ENCODE data around the gene HOPX.
"Not testable (repeated sequence)": the region's sequence is repeated elsewhere in the genome, so short reads cannot be mapped to it uniquely, and the experiment has no call there.

Gene HOPX

DNA sequence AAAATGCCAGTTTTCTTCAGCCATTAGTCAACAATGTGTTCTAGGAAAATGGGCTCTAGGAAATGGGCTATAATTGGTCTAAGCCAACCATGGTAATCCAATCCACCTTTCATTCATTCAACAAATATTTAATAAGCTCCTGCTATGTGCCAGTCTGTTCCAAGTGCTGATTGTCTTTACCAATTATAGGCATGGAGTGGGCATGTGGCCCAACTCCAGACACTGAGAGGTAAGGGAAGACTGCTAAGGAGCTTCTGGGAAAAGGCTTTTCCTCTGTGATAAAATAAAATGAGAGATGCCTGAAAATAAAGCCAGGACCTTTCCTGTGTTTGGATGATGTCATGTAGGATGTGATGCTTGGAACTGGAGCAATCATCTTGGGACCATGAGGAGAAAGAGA, 43.3 kb downstream of the HOPX start:
- Histone ChIP-seq H3K27me3 (ENCODE audit: control insufficient read depth, insufficient read depth, low read length) (no peaks in the 10 kb centered on the region), H3K27ac (no peak overlapping the region), H3K79me2 (no peaks in the 10 kb centered on the region), H3K36me3 (ENCODE audit: control insufficient read depth, insufficient read depth, low read length) (no peaks in the 10 kb centered on the region), H3K4me2 (ENCODE audit: low read length) (no peak overlapping the region), H3K4me1 (no peaks in the 10 kb centered on the region), H3K9ac (no peak overlapping the region), H3K4me3 (ENCODE audit: low read depth, low read length) (no peak overlapping the region), H3K9me3 (ENCODE audit: control insufficient read depth, low read length) (no peaks in the 10 kb centered on the region), H2AFZ (no peak overlapping the region)
- TF ChIP-seq, protein P1, sequence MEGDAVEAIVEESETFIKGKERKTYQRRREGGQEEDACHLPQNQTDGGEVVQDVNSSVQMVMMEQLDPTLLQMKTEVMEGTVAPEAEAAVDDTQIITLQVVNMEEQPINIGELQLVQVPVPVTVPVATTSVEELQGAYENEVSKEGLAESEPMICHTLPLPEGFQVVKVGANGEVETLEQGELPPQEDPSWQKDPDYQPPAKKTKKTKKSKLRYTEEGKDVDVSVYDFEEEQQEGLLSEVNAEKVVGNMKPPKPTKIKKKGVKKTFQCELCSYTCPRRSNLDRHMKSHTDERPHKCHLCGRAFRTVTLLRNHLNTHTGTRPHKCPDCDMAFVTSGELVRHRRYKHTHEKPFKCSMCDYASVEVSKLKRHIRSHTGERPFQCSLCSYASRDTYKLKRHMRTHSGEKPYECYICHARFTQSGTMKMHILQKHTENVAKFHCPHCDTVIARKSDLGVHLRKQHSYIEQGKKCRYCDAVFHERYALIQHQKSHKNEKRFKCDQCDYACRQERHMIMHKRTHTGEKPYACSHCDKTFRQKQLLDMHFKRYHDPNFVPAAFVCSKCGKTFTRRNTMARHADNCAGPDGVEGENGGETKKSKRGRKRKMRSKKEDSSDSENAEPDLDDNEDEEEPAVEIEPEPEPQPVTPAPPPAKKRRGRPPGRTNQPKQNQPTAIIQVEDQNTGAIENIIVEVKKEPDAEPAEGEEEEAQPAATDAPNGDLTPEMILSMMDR (IDR thresholded peaks at IDR 0.05), result no peak

DNA sequence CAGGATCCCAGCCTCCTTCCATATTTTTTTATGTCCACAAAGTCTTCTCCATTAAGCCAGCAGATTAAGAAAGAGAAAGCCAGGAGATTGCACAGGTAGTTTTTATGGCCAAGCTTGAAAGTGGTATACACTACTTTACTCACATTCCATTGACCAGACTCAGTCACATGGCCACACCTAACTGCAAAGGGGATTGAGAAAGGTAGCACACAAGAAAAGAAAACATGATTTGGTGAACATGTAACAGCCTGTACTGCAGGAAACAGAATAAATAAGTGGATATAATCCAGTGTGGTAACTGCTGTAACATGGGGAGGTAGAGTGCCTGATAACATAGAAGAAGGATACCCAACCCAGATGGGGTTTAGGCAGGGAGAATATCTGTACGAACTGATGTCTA, 43.9 kb downstream of the HOPX start:
- no peaks in the 10 kb centered on the region for H3K36me3 ChIP-seq (ENCODE audit: control insufficient read depth, insufficient read depth, low read length)
- no peak overlapping the region for H3K4me2 ChIP-seq (ENCODE audit: low read length)
- TF ChIP-seq, protein P1 (IDR thresholded peaks at IDR 0.05), result no peak
- no peaks in the 10 kb centered on the region for H3K9me3 ChIP-seq (ENCODE audit: control insufficient read depth, low read length)
- no peak overlapping the region for H3K27ac ChIP-seq
- no peak overlapping the region for H3K4me3 ChIP-seq (ENCODE audit: low read depth, low read length)
- no peak overlapping the region for H3K9ac ChIP-seq
- H2AFZ ChIP-seq, result no peak overlapping the region
- no peaks in the 10 kb centered on the region for H3K4me1 ChIP-seq
- H3K27me3 ChIP-seq (ENCODE audit: control insufficient read depth, insufficient read depth, low read length), result no peaks in the 10 kb centered on the region
- H3K79me2 ChIP-seq, result no peaks in the 10 kb centered on the region

DNA sequence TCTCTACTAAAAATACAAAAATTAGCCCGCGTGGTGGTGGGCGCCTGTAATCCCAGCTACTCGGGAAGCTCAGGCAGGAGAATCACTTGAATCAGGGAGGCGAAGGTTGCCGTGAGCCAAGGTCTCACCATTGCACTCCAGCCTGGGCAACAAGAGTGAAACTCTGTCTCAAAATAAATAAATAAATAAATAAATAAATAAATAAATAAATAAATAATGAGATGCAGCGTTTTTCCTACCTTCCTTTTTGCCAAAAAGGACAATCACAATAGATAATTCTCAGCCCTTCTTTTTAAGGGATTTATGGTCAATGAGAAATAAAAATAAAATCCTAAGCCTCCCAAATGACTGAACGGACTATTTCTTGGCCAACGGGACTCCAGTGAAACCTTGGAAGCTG, 46.1 kb downstream of the HOPX start:
- H3K9me3 ChIP-seq (ENCODE audit: control insufficient read depth, low read length); H3K36me3 ChIP-seq (ENCODE audit: control insufficient read depth, insufficient read depth, low read length); H3K4me2 ChIP-seq (ENCODE audit: low read length); H3K79me2 ChIP-seq; H2AFZ ChIP-seq; H3K27me3 ChIP-seq (ENCODE audit: control insufficient read depth, insufficient read depth, low read length); H3K27ac ChIP-seq; H3K9ac ChIP-seq; H3K4me3 ChIP-seq (ENCODE audit: low read depth, low read length); H3K4me1 ChIP-seq: not testable (repeated sequence)

DNA sequence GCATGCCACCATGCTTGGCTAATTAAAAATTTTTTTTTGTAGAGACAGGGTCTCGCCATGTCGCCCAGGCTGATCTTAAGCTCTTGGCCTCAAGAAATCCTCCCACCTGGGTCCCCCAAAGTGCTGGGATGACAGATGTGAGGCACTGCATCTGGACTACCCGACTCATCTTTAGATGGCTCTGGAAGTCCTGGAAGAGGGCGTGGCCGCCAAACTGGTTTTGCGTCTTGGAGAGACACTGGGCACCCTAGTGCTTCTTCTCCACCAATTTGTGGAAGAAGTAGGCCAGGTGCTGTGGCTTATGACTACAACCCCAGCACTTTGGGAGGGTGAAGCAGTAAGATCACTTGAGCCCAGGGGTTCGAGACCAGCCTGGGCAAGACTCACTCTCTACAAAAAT, 47.6 kb downstream of the HOPX start:
- Histone ChIP-seq H3K4me1 (no peaks in the 10 kb centered on the region), H3K79me2 (no peaks in the 10 kb centered on the region), H3K27ac (no peak overlapping the region), H3K9me3 (ENCODE audit: control insufficient read depth, low read length) (no peaks in the 10 kb centered on the region), H3K4me2 (ENCODE audit: low read length) (no peak overlapping the region), H3K27me3 (ENCODE audit: control insufficient read depth, insufficient read depth, low read length) (no peaks in the 10 kb centered on the region), H3K9ac (no peak overlapping the region), H3K4me3 (ENCODE audit: low read depth, low read length) (no peak overlapping the region), H2AFZ (no peak overlapping the region), H3K36me3 (ENCODE audit: control insufficient read depth, insufficient read depth, low read length) (no peaks in the 10 kb centered on the region)
- TF ChIP-seq, protein P1 (IDR thresholded peaks at IDR 0.05), result no peak

DNA sequence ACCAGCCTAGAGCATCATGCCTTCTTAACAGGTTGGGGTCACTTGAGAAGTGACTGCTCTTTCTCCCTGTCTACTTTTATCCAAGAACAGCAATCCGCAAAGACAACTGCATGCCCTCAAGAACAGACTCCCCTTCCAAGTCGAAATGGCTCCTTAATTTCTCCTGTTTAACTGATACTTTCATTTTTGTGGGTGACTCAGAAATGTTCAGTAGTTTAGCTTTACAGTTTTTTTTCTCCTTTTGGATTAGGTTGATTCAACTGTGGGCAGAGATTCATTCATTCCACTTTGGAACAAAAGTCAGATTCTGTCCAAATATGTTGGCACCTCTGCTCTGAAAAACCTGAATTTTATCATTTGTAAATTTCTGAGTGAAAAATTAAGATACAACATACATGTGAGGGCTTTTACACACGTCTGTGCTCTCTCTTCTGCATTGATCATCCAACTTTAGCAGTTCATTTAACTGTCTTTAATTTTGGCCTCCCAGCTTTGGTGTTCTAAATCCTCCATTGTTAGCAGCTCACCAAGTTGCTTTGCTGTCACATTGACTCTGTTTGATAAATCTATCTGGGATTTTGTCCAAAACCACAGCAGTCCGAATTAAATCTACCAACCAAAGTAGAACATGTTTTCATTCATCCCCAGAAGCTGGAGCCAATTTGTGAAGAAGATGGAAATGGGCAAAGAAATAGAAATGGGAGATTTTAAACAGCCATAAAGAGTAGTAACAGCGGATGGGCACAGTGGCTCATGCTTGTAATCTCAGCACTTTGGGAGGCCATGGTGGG, 50.0 kb downstream of the HOPX start:
- TF ChIP-seq, protein P1 (IDR thresholded peaks at IDR 0.05), result no peak
- Histone ChIP-seq H3K4me1 (no peaks in the 10 kb centered on the region), H3K27ac (no peak overlapping the region)

More for the DNA sequence above, 50.0 kb downstream of the HOPX start:
- H3K9me3 ChIP-seq (ENCODE audit: control insufficient read depth, low read length), result no peaks in the 10 kb centered on the region
- H3K36me3 ChIP-seq (ENCODE audit: control insufficient read depth, insufficient read depth, low read length), result no peaks in the 10 kb centered on the region
- no peak overlapping the region for H2AFZ ChIP-seq
- H3K4me3 ChIP-seq (ENCODE audit: low read depth, low read length), result no peak overlapping the region
- no peak overlapping the region for H3K4me2 ChIP-seq (ENCODE audit: low read length)
- H3K79me2 ChIP-seq, result no peaks in the 10 kb centered on the region
- H3K9ac ChIP-seq, result no peak overlapping the region
- no peaks in the 10 kb centered on the region for H3K27me3 ChIP-seq (ENCODE audit: control insufficient read depth, insufficient read depth, low read length)
